ENCODE measurements around the gene KDM8. TPM values are rescaled to one million over a fixed set of nuclear protein-coding genes. Genes with fewer than 3 reads are reported as not detected.

KDM8 gene
- total and polyA plus RNA-seq, 9 of the 15 experiments (the other 6 are each of a cell fraction or from before 2014, with no cell fraction given) = 0.61 to 9.1 (median 5.4) TPM

GRCh38 chr16:27154705-27155521 lies 48.4 kb upstream of the KDM8 start:
- Histone ChIP-seq H3K36me3 (ENCODE audit: control insufficient read depth, insufficient read depth, low read length) (no peaks in the 10 kb centered on the region), H3K9ac (ENCODE audit: insufficient read depth in 1 of 2, low read depth in 2 of 2, low read length in 2 of 2) (no peak overlapping the region), H2AFZ (ENCODE audit: low read depth, low read length) (no peak overlapping the region), H3K9me1 (ENCODE audit: control insufficient read depth, insufficient read depth, low read length) (no peaks in the 10 kb centered on the region), H3K27me3 (ENCODE audit: control insufficient read depth in 2 of 2, insufficient read depth in 2 of 2, low read length in 2 of 2) (peaks cover 0 to 15% of the 10 kb centered on the region in 2 experiments; a peak in 2 of 5 replicates), H3K4me3 (no peak overlapping the region), H4K20me1 (replicated peaks; ENCODE audit: control insufficient read depth, insufficient read depth, low read length) (no peaks in the 10 kb centered on the region), H3K79me2 (ENCODE audit: control insufficient read depth, insufficient read depth, low read length) (no peaks in the 10 kb centered on the region), H3K9me3 (replicated peaks; ENCODE audit: control insufficient read depth, insufficient read depth, low read depth, low read length) (no peaks in the 10 kb centered on the region), H3K4me2 (ENCODE audit: insufficient read depth, low read length) (no peak overlapping the region), H3K27ac (ENCODE audit: extremely low read depth, low read depth, low read length) (no peak overlapping the region), H3K4me1 (replicated peaks in 1 of 2; ENCODE audit: control insufficient read depth in 2 of 2, insufficient read depth in 2 of 2, low read length in 2 of 2) (no peaks in the 10 kb centered on the region)
- in situ Hi-C loops (cut with MboI) (no loop called here), intact Hi-C loops (cut with micrococcal nuclease) (loop anchor here (1.0 kb wide), 2 partner anchors 80 to 213 kb away; no protein-coding TSS in a partner anchor)
- FAIRE-seq (peak; percentile 90), ATAC-seq (peak; percentile 95), DNase-seq (ENCODE audit: extremely low read depth in 1 of 4, low spot score in 3 of 4) (peak; percentile 68 to 87 (median 82))
- 7% methylated on average over 24 of the region's 24 CpGs for WGBS (ENCODE audit: insufficient coverage, low coverage, missing lambda C conversion rate)
- POLR2A ChIA-PET = no interaction called here
- CTCF ChIA-PET (ENCODE audit: low intra/inter-chr PET ratio) = interaction anchor here (0.6 to 2.3 kb wide), 3 partner anchors 213 to 302 kb away, joined by 3 to 14 read pairs (median 12); no protein-coding TSS in a partner anchor
- no TSS peak for BruUV-seq (replicated peaks)
- TF ChIP-seq CHD2 (IDR thresholded peaks at IDR 0.05; ENCODE audit: low read depth, low read length) (peak; percentile 28; the same call in 1 of the 2 replicates), JUND (IDR thresholded peaks at IDR 0.05; ENCODE audit: borderline replicate concordance, low read depth, low read length) (0 out of 2 replicates have a peak, but pooled peaks have one; percentile 14), JUND (tag; IDR thresholded peaks at IDR 0.05; ENCODE audit: borderline replicate concordance, low read depth, low read length) (no peak), SMC3 (conservative IDR thresholded peaks at IDR 0.05; ENCODE audit: insufficient read depth, low read depth, low read length) (peak; percentile 76), BHLHE40 (IDR thresholded peaks at IDR 0.05; ENCODE audit: low read length) (0 out of 2 replicates have a peak, but pooled peaks have one; percentile 7), VEZF1 (CRISPR knock-in tag; IDR thresholded peaks at IDR 0.05) (peak; percentile 71), DDX20 (tag; IDR thresholded peaks at IDR 0.05; ENCODE audit: low read depth) (no peak), CTCF (IDR thresholded peaks at IDR 0.05 in 2 of 3, conservative IDR thresholded peaks at IDR 0.05 in 1 of 3; ENCODE audit: insufficient read depth in 2 of 3, low read depth in 1 of 3, low read length in 3 of 3) (peak; percentile 86 to 92 (median 87)), CTCFL (IDR thresholded peaks at IDR 0.05; ENCODE audit: borderline replicate concordance, insufficient read depth, low read depth, low read length, poor library complexity, severe bottlenecking) (peak; percentile 50), SREBF2 (CRISPR knock-in tag; IDR thresholded peaks at IDR 0.05) (no peak), ATF1 (CRISPR knock-in tag; IDR thresholded peaks at IDR 0.05) (no peak), ATF1 (tag; IDR thresholded peaks at IDR 0.05) (0 out of 2 replicates have a peak, but pooled peaks have one; percentile 12), CXXC5 (CRISPR knock-in tag; IDR thresholded peaks at IDR 0.05) (peak; percentile 64), TCFL5 (CRISPR knock-in tag; conservative IDR thresholded peaks at IDR 0.05) (no peak), MAZ (CRISPR knock-in tag; conservative IDR thresholded peaks at IDR 0.05 in 1 of 2, IDR thresholded peaks at IDR 0.05 in 1 of 2) (peak; percentile 17 to 57; a peak in 1 of 4 replicates)

Measured in K562 (cell line).